Neural cell (in vitro differentiated cells): ENCODE measurements around the gene FOXL3.

Source experiments
- EP300 ChIP-seq: fragments of 450-650 bp; conservative IDR thresholded peaks from 2 replicates; pipeline ENCODE4 v1.6.1; 2014; ENCODE audit warnings: antibody characterized with exemption, mild to moderate bottlenecking, moderate library complexity; ENCODE audit not compliant: poor library complexity, severe bottlenecking
- MXI1 ChIP-seq: fragments of 450-650 bp; conservative IDR thresholded peaks from 2 replicates; pipeline ENCODE4 v1.6.1; 2014; ENCODE audit warnings: antibody characterized with exemption, mild to moderate bottlenecking; ENCODE audit not compliant: poor library complexity, severe bottlenecking
- POLR2AphosphoS5 ChIP-seq: IDR thresholded peaks from 2 replicates; pipeline ENCODE4 v1.6.1; 2012
- RAD21 ChIP-seq: fragments of 450-650 bp; conservative IDR thresholded peaks from 2 replicates; pipeline ENCODE4 v1.6.1; 2014; ENCODE audit warnings: antibody characterized with exemption, mild to moderate bottlenecking, moderate library complexity
- SMC3 ChIP-seq: fragments of 450-650 bp; conservative IDR thresholded peaks from 2 replicates; pipeline ENCODE4 v1.6.1; 2014; ENCODE audit warnings: antibody characterized with exemption, mild to moderate bottlenecking, moderate library complexity; ENCODE audit not compliant: poor library complexity
- TAF1 ChIP-seq: IDR thresholded peaks from 2 replicates; pipeline ENCODE4 v1.6.1; 2012; ENCODE audit warnings: low read depth
- TF ChIP-seq, protein P1 (sequence below): fragments of 450-650 bp; IDR thresholded peaks from 2 replicates; pipeline ENCODE4 v1.5.1; 2014; ENCODE audit warnings: antibody characterized with exemption, mild to moderate bottlenecking, moderate library complexity; ENCODE audit not compliant: poor library complexity, severe bottlenecking
- TF ChIP-seq, protein P2 (sequence below): IDR thresholded peaks from 2 replicates; pipeline ENCODE4 v1.6.1; 2012; ENCODE audit warnings: borderline replicate concordance

DNA sequence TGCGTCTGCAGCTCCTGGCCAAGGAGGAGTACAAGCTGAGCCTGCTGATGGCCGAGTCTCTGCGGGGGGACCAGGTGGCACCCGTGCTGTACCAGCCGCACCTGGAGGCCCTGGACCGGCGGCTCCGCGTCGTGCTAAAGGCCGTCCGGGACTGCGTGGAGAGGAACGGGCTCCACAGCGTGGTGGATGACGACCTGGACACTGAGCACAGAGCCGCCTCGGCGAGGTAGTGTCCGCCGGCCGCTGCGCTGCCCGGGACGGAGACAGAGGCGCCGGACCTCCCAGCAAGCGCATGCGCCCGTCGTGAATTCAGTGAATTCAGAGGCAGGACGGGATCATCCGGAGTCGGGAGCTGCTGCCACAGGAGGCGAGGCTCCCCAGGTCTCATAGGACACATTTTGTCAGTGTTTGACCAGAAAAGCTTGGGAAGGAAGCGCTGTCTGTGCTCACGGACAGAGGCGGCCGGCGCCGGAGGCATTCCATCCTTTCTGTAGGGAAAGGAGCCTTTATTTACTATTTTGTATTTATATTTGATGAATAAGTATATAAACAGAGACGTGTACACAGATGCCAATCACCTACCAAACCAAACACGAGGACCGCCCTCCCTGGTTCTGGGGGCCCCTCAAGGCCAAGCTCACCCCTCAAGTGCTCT, 30.1 kb upstream of the FOXL3 start:
- TF ChIP-seq, protein P1, sequence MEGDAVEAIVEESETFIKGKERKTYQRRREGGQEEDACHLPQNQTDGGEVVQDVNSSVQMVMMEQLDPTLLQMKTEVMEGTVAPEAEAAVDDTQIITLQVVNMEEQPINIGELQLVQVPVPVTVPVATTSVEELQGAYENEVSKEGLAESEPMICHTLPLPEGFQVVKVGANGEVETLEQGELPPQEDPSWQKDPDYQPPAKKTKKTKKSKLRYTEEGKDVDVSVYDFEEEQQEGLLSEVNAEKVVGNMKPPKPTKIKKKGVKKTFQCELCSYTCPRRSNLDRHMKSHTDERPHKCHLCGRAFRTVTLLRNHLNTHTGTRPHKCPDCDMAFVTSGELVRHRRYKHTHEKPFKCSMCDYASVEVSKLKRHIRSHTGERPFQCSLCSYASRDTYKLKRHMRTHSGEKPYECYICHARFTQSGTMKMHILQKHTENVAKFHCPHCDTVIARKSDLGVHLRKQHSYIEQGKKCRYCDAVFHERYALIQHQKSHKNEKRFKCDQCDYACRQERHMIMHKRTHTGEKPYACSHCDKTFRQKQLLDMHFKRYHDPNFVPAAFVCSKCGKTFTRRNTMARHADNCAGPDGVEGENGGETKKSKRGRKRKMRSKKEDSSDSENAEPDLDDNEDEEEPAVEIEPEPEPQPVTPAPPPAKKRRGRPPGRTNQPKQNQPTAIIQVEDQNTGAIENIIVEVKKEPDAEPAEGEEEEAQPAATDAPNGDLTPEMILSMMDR, result no peak
- no peak for TF ChIP-seq MXI1
- TF ChIP-seq TAF1, result no peak
- TF ChIP-seq, protein P2, sequence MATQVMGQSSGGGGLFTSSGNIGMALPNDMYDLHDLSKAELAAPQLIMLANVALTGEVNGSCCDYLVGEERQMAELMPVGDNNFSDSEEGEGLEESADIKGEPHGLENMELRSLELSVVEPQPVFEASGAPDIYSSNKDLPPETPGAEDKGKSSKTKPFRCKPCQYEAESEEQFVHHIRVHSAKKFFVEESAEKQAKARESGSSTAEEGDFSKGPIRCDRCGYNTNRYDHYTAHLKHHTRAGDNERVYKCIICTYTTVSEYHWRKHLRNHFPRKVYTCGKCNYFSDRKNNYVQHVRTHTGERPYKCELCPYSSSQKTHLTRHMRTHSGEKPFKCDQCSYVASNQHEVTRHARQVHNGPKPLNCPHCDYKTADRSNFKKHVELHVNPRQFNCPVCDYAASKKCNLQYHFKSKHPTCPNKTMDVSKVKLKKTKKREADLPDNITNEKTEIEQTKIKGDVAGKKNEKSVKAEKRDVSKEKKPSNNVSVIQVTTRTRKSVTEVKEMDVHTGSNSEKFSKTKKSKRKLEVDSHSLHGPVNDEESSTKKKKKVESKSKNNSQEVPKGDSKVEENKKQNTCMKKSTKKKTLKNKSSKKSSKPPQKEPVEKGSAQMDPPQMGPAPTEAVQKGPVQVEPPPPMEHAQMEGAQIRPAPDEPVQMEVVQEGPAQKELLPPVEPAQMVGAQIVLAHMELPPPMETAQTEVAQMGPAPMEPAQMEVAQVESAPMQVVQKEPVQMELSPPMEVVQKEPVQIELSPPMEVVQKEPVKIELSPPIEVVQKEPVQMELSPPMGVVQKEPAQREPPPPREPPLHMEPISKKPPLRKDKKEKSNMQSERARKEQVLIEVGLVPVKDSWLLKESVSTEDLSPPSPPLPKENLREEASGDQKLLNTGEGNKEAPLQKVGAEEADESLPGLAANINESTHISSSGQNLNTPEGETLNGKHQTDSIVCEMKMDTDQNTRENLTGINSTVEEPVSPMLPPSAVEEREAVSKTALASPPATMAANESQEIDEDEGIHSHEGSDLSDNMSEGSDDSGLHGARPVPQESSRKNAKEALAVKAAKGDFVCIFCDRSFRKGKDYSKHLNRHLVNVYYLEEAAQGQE, result no peak
- TF ChIP-seq POLR2AphosphoS5, result no peak
- TF ChIP-seq EP300, result no peak
- TF ChIP-seq SMC3, result no peak
- no peak for TF ChIP-seq RAD21
